ENCODE data around the gene POLR3GL.
"Not testable (repeated sequence)": the region's sequence is repeated elsewhere in the genome, so short reads cannot be mapped to it uniquely, and the experiment has no call there.

The POLR3GL gene

GRCh38 chr1:146019231-146020057, 55.0 kb downstream of the POLR3GL start:
- DNase-seq (ENCODE audit: low read depth in 2 of 3, low spot score in 1 of 3) = no peak

GRCh38 chr1:146020058-146021049, 55.9 kb downstream of the POLR3GL start:
- DNase-seq (ENCODE audit: low read depth in 2 of 3, low spot score in 1 of 3) = no peak

- DNase-seq (ENCODE audit: low read depth in 2 of 3, low spot score in 1 of 3) = no peak
Observed at GRCh38 chr1:146021050-146021445, 56.6 kb downstream of the POLR3GL start.

- no peak for DNase-seq (ENCODE audit: low read depth in 2 of 3, low spot score in 1 of 3)
Observed at GRCh38 chr1:146021622-146022402, 57.3 kb downstream of the POLR3GL start, which contains the start of gene HJV. TSS of gene HJV (minus strand) at chr1:146021735. CDS start at chr1:146020231, 1,504 bp downstream.

- no peak for DNase-seq (ENCODE audit: low read depth in 2 of 3, low spot score in 1 of 3)
Observed at GRCh38 chr1:146022403-146023127, 58.1 kb downstream of the POLR3GL start.

- not testable (repeated sequence) for DNase-seq (ENCODE audit: low read depth in 2 of 3, low spot score in 1 of 3)
Observed at GRCh38 chr1:146025787-146026495, 61.5 kb downstream of the POLR3GL start.

GRCh38 chr1:146026650-146027049, 62.2 kb downstream of the POLR3GL start:
- DNase-seq (ENCODE audit: low read depth in 2 of 3, low spot score in 1 of 3) = not testable (repeated sequence)
